NCI-H128 (cell line): ENCODE results near the gene PKDREJ.

ENCODE experiments used
- DNase-seq: peaks from one replicate; lab custom pipeline; 2025; ENCODE audit not compliant: unreplicated experiment; lab: John Stamatoyannopoulos, UW

The PKDREJ gene

DNA sequence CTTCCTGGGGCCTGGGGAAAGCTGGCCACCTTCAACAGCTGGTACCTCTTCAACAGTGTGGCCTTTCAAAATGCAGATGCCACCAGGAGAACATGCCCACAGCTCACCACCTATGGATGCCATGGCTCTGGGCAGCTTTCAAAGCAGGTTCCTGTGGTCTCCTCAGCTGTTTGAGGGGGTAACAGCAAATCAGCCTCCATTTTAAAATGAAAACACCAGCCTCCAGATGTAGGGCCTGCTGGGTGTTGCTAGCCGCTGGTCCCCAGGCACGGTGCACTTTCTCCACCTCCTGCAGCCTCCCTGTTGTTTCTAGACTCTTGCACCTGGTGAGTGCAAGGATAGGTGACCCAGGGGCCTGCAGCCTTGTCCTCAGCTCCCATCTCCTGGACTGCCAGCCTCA is 23.1 kb downstream of the PKDREJ start:
- DNase-seq: no peak

GRCh38 chr22:46239261-46240048 is 23.7 kb downstream of the PKDREJ start:
- DNase-seq: no peak

DNA sequence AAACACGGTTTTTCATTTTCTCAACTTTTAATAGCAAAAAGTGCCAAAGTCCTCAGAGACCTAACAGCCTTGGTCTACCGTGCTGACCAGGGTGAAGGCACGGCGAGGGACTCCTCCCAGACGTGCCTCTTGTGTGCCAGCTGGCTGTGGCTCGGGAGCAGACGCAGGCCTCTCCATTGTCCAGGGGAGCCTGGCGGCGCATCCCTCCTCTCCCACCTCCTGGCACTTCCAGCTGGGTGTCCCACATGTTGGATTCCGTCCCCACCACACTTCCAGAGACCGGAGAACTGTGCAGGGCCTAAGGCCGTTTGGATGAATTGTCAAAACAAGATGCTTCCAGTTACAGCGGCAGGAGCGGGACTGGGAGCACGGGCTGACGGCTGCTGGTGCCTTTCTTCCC is 24.6 kb downstream of the PKDREJ start:
- DNase-seq: no peak

- DNase-seq: no peak
Observed at GRCh38 chr22:46237453-46238124, 25.6 kb downstream of the PKDREJ start.

DNA sequence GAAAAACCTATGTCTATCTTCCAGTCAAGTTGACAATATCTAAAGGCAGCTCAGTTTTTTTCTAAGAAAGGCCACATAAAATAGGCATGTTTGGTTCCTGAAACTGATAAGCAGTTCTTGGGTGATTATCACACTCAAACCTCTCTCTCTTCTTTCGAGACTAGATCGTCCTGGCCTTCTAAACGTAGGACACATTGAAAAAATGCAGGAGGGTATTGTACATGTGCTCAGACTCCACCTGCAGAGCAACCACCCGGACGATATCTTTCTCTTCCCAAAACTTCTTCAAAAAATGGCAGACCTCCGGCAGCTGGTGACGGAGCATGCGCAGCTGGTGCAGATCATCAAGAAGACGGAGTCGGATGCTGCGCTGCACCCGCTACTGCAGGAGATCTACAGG is 28.2 kb downstream of the PKDREJ start:
- DNase-seq: no peak

DNA sequence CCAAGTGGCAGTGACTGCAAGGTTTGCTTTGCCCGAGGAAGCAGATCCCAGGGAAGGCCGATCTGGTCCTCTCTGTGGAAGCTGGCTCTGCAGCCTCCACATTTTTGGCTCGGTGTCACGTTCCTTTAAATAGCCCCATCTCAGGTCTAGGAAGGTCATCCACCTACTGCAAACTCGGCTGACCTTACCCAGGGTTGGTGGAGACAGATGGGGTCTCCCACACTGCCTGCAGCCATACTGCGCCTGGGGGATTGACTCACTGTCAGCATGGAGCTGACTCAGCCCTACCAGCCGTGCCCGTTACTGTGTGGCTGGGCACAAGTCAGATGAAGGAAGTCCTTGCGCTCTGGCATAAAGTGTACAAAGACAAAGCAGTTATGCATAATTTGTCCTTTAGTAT is 29.9 kb downstream of the PKDREJ start:
- DNase-seq: no peak

DNA sequence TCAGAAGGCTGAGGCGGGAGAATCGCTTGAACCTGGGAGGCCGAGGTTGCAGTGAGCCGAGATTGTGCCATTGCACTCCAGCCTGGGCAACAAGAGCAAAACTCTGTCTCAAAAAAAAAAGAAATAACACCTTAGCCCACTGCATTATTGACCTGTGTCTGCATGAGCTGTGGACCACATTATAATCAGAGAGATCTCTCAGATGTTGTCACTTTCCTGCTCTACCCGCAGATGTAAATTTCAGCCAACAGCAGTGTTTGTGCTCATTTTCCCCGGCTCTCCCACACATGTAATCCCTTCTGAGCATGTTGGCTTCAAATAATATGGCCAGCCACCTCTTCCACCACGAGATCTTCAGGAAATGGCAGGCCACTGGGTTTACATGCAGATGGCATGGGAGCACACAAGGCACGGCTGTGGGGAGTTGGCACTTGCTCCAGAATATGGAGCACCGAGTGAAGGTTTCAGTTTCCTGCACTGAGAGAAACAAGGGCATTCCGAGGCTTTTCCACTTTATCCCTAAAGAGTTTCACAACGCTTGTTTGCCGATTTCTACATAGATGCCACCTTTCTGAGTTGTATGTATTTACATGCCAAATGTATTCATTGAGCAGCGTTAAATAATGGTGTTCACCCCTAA is 32.8 kb downstream of the PKDREJ start:
- DNase-seq: no peak

GRCh38 chr22:46229701-46230100 is 33.4 kb downstream of the PKDREJ start:
- DNase-seq: no peak

DNA sequence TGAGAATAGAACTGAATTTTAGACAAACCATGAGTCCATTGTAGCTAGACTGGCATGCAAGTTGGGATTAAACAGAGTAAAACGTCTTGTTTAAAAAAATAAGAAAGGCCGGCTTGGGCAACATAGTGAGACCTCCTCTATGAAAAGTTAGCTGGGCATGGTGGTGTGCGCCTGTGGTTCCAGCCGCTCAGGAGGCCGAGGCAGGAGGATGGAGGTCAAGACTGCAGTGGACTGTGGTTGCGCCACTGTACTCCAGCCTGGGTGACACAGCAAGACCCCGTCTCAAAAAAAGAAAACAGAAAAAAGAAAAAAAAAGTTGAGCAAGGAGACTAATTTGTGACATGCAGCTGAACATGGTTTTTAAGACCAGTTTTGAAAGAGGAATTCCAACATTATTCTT is 36.6 kb downstream of the PKDREJ start:
- no peak for DNase-seq

- DNase-seq: no peak
Observed at GRCh38 chr22:46225631-46226030, 37.5 kb downstream of the PKDREJ start.

DNA sequence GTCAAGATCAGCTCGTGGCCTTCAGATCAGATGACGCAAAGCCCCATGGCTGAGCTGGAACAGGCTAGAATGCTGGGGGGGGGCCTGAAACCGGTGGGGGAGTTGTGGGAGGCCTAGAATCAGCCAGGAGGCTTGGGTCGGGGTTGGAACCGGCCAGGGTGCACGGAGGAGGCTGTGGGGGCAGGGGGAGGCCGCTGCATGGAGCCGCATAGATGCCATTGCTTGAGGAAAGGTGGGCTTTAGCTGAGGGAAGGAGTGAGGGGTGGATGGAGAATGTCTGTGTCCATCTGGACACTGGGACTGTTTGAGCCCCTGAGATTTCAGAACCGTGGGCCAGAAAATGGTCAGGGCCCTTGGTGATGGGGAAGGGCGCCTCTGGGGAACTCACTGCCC is 38.2 kb downstream of the PKDREJ start:
- DNase-seq: no peak

GRCh38 chr22:46224044-46224897 is 38.9 kb downstream of the PKDREJ start:
- DNase-seq: no peak

GRCh38 chr22:46220921-46221320 is 42.2 kb downstream of the PKDREJ start:
- no peak for DNase-seq

DNA sequence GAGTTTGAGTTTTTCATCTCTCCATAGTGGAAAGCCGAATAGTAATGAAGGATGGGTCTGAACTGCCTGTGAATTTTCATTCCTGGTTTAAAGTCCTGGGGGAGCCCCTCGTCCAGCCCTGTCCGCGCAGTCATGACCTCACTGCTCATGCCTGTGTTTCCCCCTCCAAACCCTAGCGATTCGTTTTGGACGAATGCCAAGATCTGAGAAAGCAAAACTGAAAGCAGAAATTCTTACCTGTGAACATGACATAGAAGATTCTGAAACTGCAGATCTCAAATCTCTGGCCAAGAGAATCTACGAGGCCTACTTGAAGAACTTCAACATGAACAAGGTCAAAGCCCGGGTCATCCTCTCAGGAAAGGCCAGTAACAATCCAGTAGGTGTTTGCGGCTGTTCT is 43.5 kb downstream of the PKDREJ start:
- DNase-seq: no peak

DNA sequence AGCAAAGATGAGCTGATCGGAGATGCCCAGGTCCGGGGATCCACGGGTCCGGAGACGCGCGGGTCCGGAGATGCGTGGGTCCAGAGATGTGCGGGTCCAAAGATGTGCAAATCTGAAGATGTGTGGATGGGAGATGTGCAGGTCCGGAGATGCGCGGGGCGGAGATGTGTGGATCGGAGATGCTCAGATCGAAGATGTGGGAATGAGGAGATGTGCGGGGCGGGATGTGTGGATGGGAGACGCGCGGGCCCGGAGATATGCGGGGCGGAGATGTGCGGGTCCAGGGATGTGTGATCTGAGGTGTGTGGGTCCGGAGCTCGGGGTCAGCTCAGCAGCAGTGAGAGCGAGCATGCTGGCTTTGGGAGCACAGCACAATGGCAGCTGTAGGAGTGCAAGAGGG is 48.5 kb downstream of the PKDREJ start:
- no peak for DNase-seq

GRCh38 chr22:46214149-46214548 is 49.0 kb downstream of the PKDREJ start:
- DNase-seq: no peak

DNA sequence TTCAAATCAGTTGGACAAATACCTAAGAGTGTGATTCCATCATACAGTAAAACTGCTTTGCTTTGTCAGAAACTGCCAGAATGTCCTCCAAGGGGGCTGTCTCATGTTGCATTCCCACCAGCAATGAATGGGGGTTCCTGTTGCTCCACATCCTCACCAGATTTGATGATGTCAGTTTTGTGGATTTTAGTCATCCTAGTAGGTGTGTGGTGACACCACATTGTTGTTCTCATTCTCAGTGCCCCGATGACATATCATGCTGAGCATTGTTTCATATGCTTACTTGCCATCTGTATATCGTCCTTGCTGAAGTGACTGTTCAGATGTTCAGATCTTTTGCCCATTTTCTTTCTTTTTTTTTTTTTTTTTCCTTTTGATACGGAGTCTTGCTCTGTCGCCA is 50.1 kb downstream of the PKDREJ start:
- DNase-seq: no peak

- no peak for DNase-seq
Observed at GRCh38 chr22:46212195-46212594, 50.9 kb downstream of the PKDREJ start.

GRCh38 chr22:46209262-46209661 is 53.9 kb downstream of the PKDREJ start:
- DNase-seq: no peak
